H9 (cell line): Measurements from ENCODE around the gene TAF3. TPM values are rescaled to one million over a fixed set of nuclear protein-coding genes. Genes with fewer than 3 reads are reported as not detected.

Source experiments
- DNase-seq: peaks from one replicate; pipeline ENCODE4 v3.0.0-alpha.2; 2017
- H2AFZ ChIP-seq: one replicate; pipeline ENCODE4 v1.6.1; 2013; ENCODE audit warnings: mild to moderate bottlenecking, low read length, control low read depth, moderate library complexity
- H2AK5ac ChIP-seq: 2 replicates; pipeline ENCODE4 v1.6.1; 2013; ENCODE audit warnings: low read length, control low read depth, mixed read lengths; ENCODE audit not compliant: insufficient read length
- H2BK120ac ChIP-seq: one replicate; pipeline ENCODE4 v1.6.1; 2013; ENCODE audit warnings: low read depth, mild to moderate bottlenecking, low read length, control low read depth, inconsistent platforms; ENCODE audit not compliant: poor library complexity, severe bottlenecking
- H2BK12ac ChIP-seq: 2 replicates; pipeline ENCODE4 v1.6.1; 2013; ENCODE audit warnings: low read length, control low read depth, mixed read lengths, low read depth; ENCODE audit not compliant: insufficient read length
- H2BK15ac ChIP-seq: 2 replicates; pipeline ENCODE4 v1.6.1; 2013; ENCODE audit warnings: low read depth, low read length, control low read depth
- H2BK20ac ChIP-seq: one replicate; pipeline ENCODE4 v1.6.1; 2013; ENCODE audit warnings: low read depth, mild to moderate bottlenecking, low read length, control low read depth, inconsistent platforms; ENCODE audit not compliant: poor library complexity, severe bottlenecking
- H2BK5ac ChIP-seq: 2 replicates; pipeline ENCODE4 v1.6.1; 2013; ENCODE audit warnings: low read length, control low read depth, mixed read lengths; ENCODE audit not compliant: insufficient read length
- H3K14ac ChIP-seq: 2 replicates; pipeline ENCODE4 v1.6.1; 2013; ENCODE audit warnings: low read length, control low read depth; ENCODE audit not compliant: insufficient read depth
- H3K18ac ChIP-seq: 2 replicates; pipeline ENCODE4 v1.6.1; 2013; ENCODE audit warnings: low read depth, mild to moderate bottlenecking, mixed read lengths, low read length, control low read depth; ENCODE audit not compliant: insufficient read length
- H3K23ac ChIP-seq: 2 replicates; pipeline ENCODE4 v1.6.1; 2013; ENCODE audit warnings: low read length, control low read depth, mixed read lengths, low read depth; ENCODE audit not compliant: insufficient read length
- H3K23me2 ChIP-seq: 2 replicates; pipeline ENCODE4 v1.6.1; 2013; ENCODE audit warnings: low read depth, mild to moderate bottlenecking, mixed read lengths, low read length, control low read depth; ENCODE audit not compliant: insufficient read length, poor library complexity, severe bottlenecking
- H3K27ac ChIP-seq: 2 replicates; pipeline ENCODE4 v1.5.1; 2013; ENCODE audit warnings: low read length, control low read depth, mixed read lengths, low read depth; ENCODE audit not compliant: insufficient read length
- H3K27me3 ChIP-seq: 2 replicates; pipeline ENCODE4 v1.6.1; 2013; ENCODE audit warnings: low read length, control low read depth, inconsistent platforms; ENCODE audit not compliant: insufficient read depth
- H3K4ac ChIP-seq: 2 replicates; pipeline ENCODE4 v1.6.1; 2013; ENCODE audit warnings: low read depth, mild to moderate bottlenecking, control low read depth, inconsistent platforms, low read length, moderate library complexity
- H3K4me1 ChIP-seq: 2 replicates; pipeline ENCODE4 v1.6.1; 2013; ENCODE audit warnings: low read length, control low read depth, inconsistent platforms; ENCODE audit not compliant: insufficient read depth
- H3K4me2 ChIP-seq: 2 replicates; pipeline ENCODE4 v1.6.1; 2013; ENCODE audit warnings: low read length, control low read depth, mixed read lengths; ENCODE audit not compliant: insufficient read length, insufficient read depth
- H3K56ac ChIP-seq: 2 replicates; pipeline ENCODE4 v1.6.1; 2013; ENCODE audit warnings: low read depth, mild to moderate bottlenecking, mixed read lengths, low read length, control low read depth; ENCODE audit not compliant: insufficient read length
- H3K79me1 ChIP-seq: 2 replicates; pipeline ENCODE4 v1.6.1; 2013; ENCODE audit warnings: low read depth, mild to moderate bottlenecking, moderate library complexity, low read length, control low read depth, inconsistent platforms; ENCODE audit not compliant: insufficient read depth, poor library complexity, severe bottlenecking
- H3K79me2 ChIP-seq: 2 replicates; pipeline ENCODE4 v1.6.1; 2013; ENCODE audit warnings: low read length, control low read depth, inconsistent platforms; ENCODE audit not compliant: insufficient read depth
- H3K9ac ChIP-seq: 2 replicates; pipeline ENCODE4 v1.6.1; 2013; ENCODE audit warnings: low read length, control low read depth, mixed read lengths; ENCODE audit not compliant: insufficient read length; ENCODE audit errors: extremely low read depth
- H3K9me3 ChIP-seq: one replicate; pipeline ENCODE4 v1.6.1; 2013; ENCODE audit warnings: low read depth, low read length, inconsistent platforms; ENCODE audit not compliant: control insufficient read depth
- H3T11ph ChIP-seq: one replicate; pipeline ENCODE4 v1.6.1; 2013; ENCODE audit warnings: mild to moderate bottlenecking, low read length, control low read depth, inconsistent platforms
- H4K20me1 ChIP-seq: one replicate; pipeline ENCODE4 v1.6.1; 2013; ENCODE audit not compliant: control insufficient read depth, insufficient read length, insufficient read depth
- H4K5ac ChIP-seq: 2 replicates; pipeline ENCODE4 v1.6.1; 2013; ENCODE audit warnings: low read depth, mild to moderate bottlenecking, mixed read lengths, low read length, control low read depth; ENCODE audit not compliant: insufficient read length
- H4K8ac ChIP-seq: replicated peaks from 2 replicates; pipeline ENCODE4 v1.6.1; 2013; ENCODE audit warnings: low read length, control low read depth, mixed read lengths, low read depth; ENCODE audit not compliant: insufficient read length
- H4K91ac ChIP-seq: 2 replicates; pipeline ENCODE4 v1.6.1; 2013; ENCODE audit warnings: low read depth, mild to moderate bottlenecking, moderate library complexity, mixed read lengths, low read length, control low read depth; ENCODE audit not compliant: insufficient read length
- H3K27ac Mint-ChIP-seq, 3 experiments: 2 replicates in 2 of 3; 3 replicates in 1 of 3; pipeline ENCODE4 v1.8.0; 2020 to 2021; ENCODE audit warnings: mixed read lengths in 3 of 3, mild to moderate bottlenecking in 1 of 3, moderate library complexity in 1 of 3
- H3K27me3 Mint-ChIP-seq: 2 replicates; pipeline ENCODE4 v1.8.0; 2021; ENCODE audit warnings: low read depth, mild to moderate bottlenecking, moderate library complexity, mixed read lengths
- H3K36me3 Mint-ChIP-seq, 3 experiments: 2 replicates in 2 of 3; 3 replicates in 1 of 3; pipeline ENCODE4 v1.8.0; 2020 to 2021; ENCODE audit warnings: low read depth in 3 of 3, mixed read lengths in 3 of 3; ENCODE audit not compliant: insufficient read depth in 1 of 3
- H3K4me1 Mint-ChIP-seq, 2 experiments: 2 replicates each; pipeline ENCODE4 v1.8.0; 2020; ENCODE audit warnings: mixed read lengths in 2 of 2
- H3K4me3 Mint-ChIP-seq, 2 experiments: 2 replicates in 1 of 2; 3 replicates in 1 of 2; pipeline ENCODE4 v1.8.0; 2020 to 2021; ENCODE audit warnings: mild to moderate bottlenecking in 2 of 2, mixed read lengths in 2 of 2, moderate library complexity in 1 of 2
- H3K9me3 Mint-ChIP-seq, 2 experiments: 2 replicates in 1 of 2; 3 replicates in 1 of 2; pipeline ENCODE4 v1.8.0; 2020; ENCODE audit warnings: mild to moderate bottlenecking in 2 of 2, mixed read lengths in 2 of 2, moderate library complexity in 1 of 2
- CTCF ChIP-seq: fragments of 200-600 bp; sonication (generic); conservative IDR thresholded peaks from 3 replicates; pipeline ENCODE4 v1.8.0; 2021; ENCODE audit warnings: antibody characterized with exemption, mild to moderate bottlenecking
- WGBS: extraction: QIAGEN DNeasy Blood & Tissue Kit; methylation state at CpG from one replicate; pipeline ENCODE4 v1.1.7; 2013; ENCODE audit warnings: missing lambda C conversion rate, low lambda C conversion rate, mixed read lengths; ENCODE audit not compliant: insufficient read length; ENCODE audit errors: extremely low coverage; 5-methylcytosine and 5-hydroxymethylcytosine counted together
- total RNA-seq: library from RNA; stranded (reverse); gene quantifications from 2 replicates; pipeline ENCODE4 v1.2.1, GENCODE V29; 2021

The TAF3 gene
- total RNA-seq, 1 experiment from 2014 or later, result 10.2 TPM

GRCh38 chr10:8053446-8054243, 235.3 kb downstream of the TAF3 start:
- no peak overlapping the region for H2BK15ac ChIP-seq
- H3K79me2 ChIP-seq, result no peaks in the 10 kb centered on the region
- peaks cover 43% of the 10 kb centered on the region for H3K23me2 ChIP-seq
- no peaks in the 10 kb centered on the region; a peak in 1 of 5 replicates for H3K9me3 Mint-ChIP-seq
- peak; percentile 85; the same call in 2 of the 3 replicates for TF ChIP-seq CTCF
- peaks cover 85% of the 10 kb centered on the region for H3K27me3 ChIP-seq
- H2BK12ac ChIP-seq, result no peak overlapping the region
- no peaks in the 10 kb centered on the region for H4K20me1 ChIP-seq
- H3K27ac ChIP-seq, result no peak overlapping the region
- H3K27me3 Mint-ChIP-seq, result peaks cover 92% of the 10 kb centered on the region
- no peak overlapping the region for H2BK5ac ChIP-seq
- H3K18ac ChIP-seq, result no peak overlapping the region
- peaks cover 6% of the 10 kb centered on the region; the same call in 1 of the 2 replicates for H3K4me1 ChIP-seq
- H4K91ac ChIP-seq, result no peak overlapping the region
- H3K56ac ChIP-seq, result no peak overlapping the region
- WGBS, result no CpG with 5 or more reads among the region's 60 CpGs
- no peak overlapping the region for H4K5ac ChIP-seq
- H4K8ac ChIP-seq, result no peak overlapping the region
- H3K27ac Mint-ChIP-seq, result no peak overlapping the region
- no peaks in the 10 kb centered on the region for H3K9me3 ChIP-seq
- no peak overlapping the region for H3K23ac ChIP-seq
- H2AFZ ChIP-seq, result no peak overlapping the region
- no peak overlapping the region for H3T11ph ChIP-seq
- H3K4me3 Mint-ChIP-seq, result peak overlapping the region; percentile 58 to 84
- H2BK20ac ChIP-seq, result no peak overlapping the region
- H3K14ac ChIP-seq, result no peak overlapping the region
- H3K36me3 Mint-ChIP-seq, result no peaks in the 10 kb centered on the region
- no peak overlapping the region for H2BK120ac ChIP-seq
- no peaks in the 10 kb centered on the region for H3K79me1 ChIP-seq
- no peak overlapping the region for H3K4ac ChIP-seq
- peak overlapping the region; percentile 74 for H3K4me2 ChIP-seq
- H2AK5ac ChIP-seq, result no peak overlapping the region
- DNase-seq, result peak; percentile 92
- no peak overlapping the region for H3K9ac ChIP-seq
- peaks cover 37 to 57% of the 10 kb centered on the region in 2 experiments for H3K4me1 Mint-ChIP-seq
